Astrocyte of the spinal cord (primary cell): Measurements from ENCODE around the gene TTLL12.

Experiments
- DNase-seq: peaks from one replicate; pipeline ENCODE4 v3.0.0; 2011; ENCODE audit warnings: low read depth, low spot score
- H3K4me3 ChIP-seq: 2 replicates; pipeline ENCODE4 v1.5.1; 2011; ENCODE audit warnings: low read depth, mild to moderate bottlenecking, low read length, moderate library complexity
- CTCF ChIP-seq: IDR thresholded peaks from 2 replicates; pipeline ENCODE4 v1.5.1; 2012; ENCODE audit warnings: low read depth, mild to moderate bottlenecking, low read length, inconsistent platforms
- in situ Hi-C: cut with HindIII; loops from 2 replicates; pipeline ENCODE4 v1.10.0; 2017; ENCODE audit warnings: low sequenced_read_pairs

TTLL12 gene

GRCh38 chr22:43191831-43192230 lies 4.9 kb upstream of the TTLL12 start:
- H3K4me3 ChIP-seq = no peak overlapping the region
- TF ChIP-seq CTCF = no peak
- DNase-seq = no peak
- in situ Hi-C loops = no loop called here

- no peak overlapping the region for H3K4me3 ChIP-seq
Measured at GRCh38 chr22:43188829-43189545, 2.1 kb upstream of the TTLL12 start.

GRCh38 chr22:43187171-43188099 lies 501 bp upstream of the TTLL12 start:
- DNase-seq = peak; percentile 95
- in situ Hi-C loops = no loop called here
- TF ChIP-seq CTCF = peak; percentile 61
- H3K4me3 ChIP-seq = peak overlapping the region; percentile 47

More at GRCh38 chr22:43188829-43189545, 2.1 kb upstream of the TTLL12 start:
- DNase-seq = no peak
- TF ChIP-seq CTCF = no peak
- in situ Hi-C loops = no loop called here

GRCh38 chr22:43185860-43186261 lies 1.1 kb downstream of the TTLL12 start:
- no peak for TF ChIP-seq CTCF
- in situ Hi-C loops = no loop called here
- DNase-seq = no peak
- peak overlapping the region; percentile 69 for H3K4me3 ChIP-seq

- no peak for TF ChIP-seq CTCF
- in situ Hi-C loops = no loop called here
- H3K4me3 ChIP-seq = no peak overlapping the region
- DNase-seq = peak; percentile 45
Measured at GRCh38 chr22:43183496-43184277, 3.2 kb downstream of the TTLL12 start.

- no peak overlapping the region for H3K4me3 ChIP-seq
- in situ Hi-C loops = no loop called here
- DNase-seq = no peak
- no peak for TF ChIP-seq CTCF
Measured at GRCh38 chr22:43182726-43183125, 4.2 kb downstream of the TTLL12 start.
